ENCODE results near the gene DBF4B.

Gene DBF4B

GRCh38 chr17:44757045-44757917 lies 48.8 kb downstream of the DBF4B start:
- no peak overlapping the region for H3K4me3 ChIP-seq (ENCODE audit: low read length)
- no peak for DNase-seq (ENCODE audit: low read depth)
- no peak for TF ChIP-seq CTCF (conservative IDR thresholded peaks at IDR 0.05; ENCODE audit: low read length)

GRCh38 chr17:44757918-44758413 lies 49.5 kb downstream of the DBF4B start:
- no peak overlapping the region for H3K4me3 ChIP-seq (ENCODE audit: low read length)
- DNase-seq (ENCODE audit: low read depth) = no peak
- TF ChIP-seq CTCF (conservative IDR thresholded peaks at IDR 0.05; ENCODE audit: low read length) = no peak

- H3K4me3 ChIP-seq (ENCODE audit: low read length) = peak within 1 kb of the TSS; percentile 34
- DNase-seq (ENCODE audit: low read depth) = no peak
- TF ChIP-seq CTCF (conservative IDR thresholded peaks at IDR 0.05; ENCODE audit: low read length) = no peak
Measured at GRCh38 chr17:44758414-44759085, 50.1 kb downstream of the DBF4B start, which contains the start of gene ADAM11. ADAM11 (plus strand) TSS chr17:44758988; CDS start chr17:44759200, 212 bp downstream.

- no peak for TF ChIP-seq CTCF (conservative IDR thresholded peaks at IDR 0.05; ENCODE audit: low read length)
- H3K4me3 ChIP-seq (ENCODE audit: low read length) = peak overlapping the region; percentile 34
- DNase-seq (ENCODE audit: low read depth) = no peak
Measured at GRCh38 chr17:44759086-44759915, 50.8 kb downstream of the DBF4B start.

- no peak overlapping the region for H3K4me3 ChIP-seq (ENCODE audit: low read length)
- no peak for TF ChIP-seq CTCF (conservative IDR thresholded peaks at IDR 0.05; ENCODE audit: low read length)
- no peak for DNase-seq (ENCODE audit: low read depth)
Measured at GRCh38 chr17:44759916-44760243, 51.4 kb downstream of the DBF4B start.

- no peak for TF ChIP-seq CTCF (conservative IDR thresholded peaks at IDR 0.05; ENCODE audit: low read length)
- H3K4me3 ChIP-seq (ENCODE audit: low read length) = no peak overlapping the region
- DNase-seq (ENCODE audit: low read depth) = no peak
Measured at GRCh38 chr17:44760474-44761308, 52.2 kb downstream of the DBF4B start.

Data from AG10803 (cell line).